Natural killer cell treated with Interleukin-12 subunit alpha and Interleukin-12 subunit beta and Interleukin-15 and Interleukin-18, amount 100 ng/mL, for 72 hours (primary cell): ENCODE measurements around the gene TANK. TPM values are rescaled to one million over a fixed set of nuclear protein-coding genes. Genes with fewer than 3 reads are reported as not detected.

ENCODE experiments used
- ATAC-seq, 2 donors: fragments of 150-1000 bp; cut with Tn5 transposase in 1 of 2; sonication (Bioruptor Pico), chemical (Tn5 transposase) in 1 of 2; 2 replicates each; pipeline ENCODE4 v1.10.0; 2021
- DNase-seq: peaks from one replicate; pipeline ENCODE4 v3.0.0; 2022; ENCODE audit warnings: low spot score
- H3K27ac Mint-ChIP-seq, 2 donors: 1 replicate in 1 of 2; 2 replicates in 1 of 2; pipeline ENCODE4 v1.8.0; 2022; ENCODE audit warnings: mixed read lengths in 2 of 2, mild to moderate bottlenecking in 1 of 2, moderate library complexity in 1 of 2
- H3K27me3 Mint-ChIP-seq, 2 donors: 1 replicate in 1 of 2; 2 replicates in 1 of 2; pipeline ENCODE4 v1.8.0; 2022; ENCODE audit warnings: mixed read lengths in 2 of 2
- H3K36me3 Mint-ChIP-seq: one replicate; pipeline ENCODE4 v1.8.0; 2022; ENCODE audit warnings: mixed read lengths
- H3K4me1 Mint-ChIP-seq, 2 donors: 1 replicate in 1 of 2; 2 replicates in 1 of 2; pipeline ENCODE4 v1.8.0; 2022; ENCODE audit warnings: low read depth in 2 of 2, mixed read lengths in 2 of 2, mild to moderate bottlenecking in 1 of 2
- H3K4me3 Mint-ChIP-seq: one replicate; pipeline ENCODE4 v1.8.0; 2022; ENCODE audit warnings: mixed read lengths
- H3K9me3 Mint-ChIP-seq: 2 replicates; pipeline ENCODE4 v1.8.0; 2022; ENCODE audit warnings: mixed read lengths
- total RNA-seq, 2 donors: library from RNA; stranded (reverse); gene quantifications; one replicate each; pipeline ENCODE4 v1.2.3, GENCODE V29; 2022

TANK gene
- 100 to 1,000 TPM; 346 to 459 TPM for total RNA-seq

GRCh38 chr2:161160226-161161073 is at the start of gene TANK:
TANK (plus strand) TSS chr2:161160428; CDS start chr2:161179663, 19,235 bp downstream.
- H3K36me3 Mint-ChIP-seq: peaks cover 68% of the 10 kb centered on the region
- no peaks in the 10 kb centered on the region for H3K27me3 Mint-ChIP-seq
- H3K27ac Mint-ChIP-seq: peak within 1 kb of the TSS; percentile 98 to 99
- DNase-seq (peak; percentile 97), ATAC-seq (peak; percentile 94)
- H3K4me1 Mint-ChIP-seq: peaks cover 49 to 77% of the 10 kb centered on the region in 2 donors
- no peaks in the 10 kb centered on the region for H3K9me3 Mint-ChIP-seq
- peak within 1 kb of the TSS; percentile 95 for H3K4me3 Mint-ChIP-seq

DNA sequence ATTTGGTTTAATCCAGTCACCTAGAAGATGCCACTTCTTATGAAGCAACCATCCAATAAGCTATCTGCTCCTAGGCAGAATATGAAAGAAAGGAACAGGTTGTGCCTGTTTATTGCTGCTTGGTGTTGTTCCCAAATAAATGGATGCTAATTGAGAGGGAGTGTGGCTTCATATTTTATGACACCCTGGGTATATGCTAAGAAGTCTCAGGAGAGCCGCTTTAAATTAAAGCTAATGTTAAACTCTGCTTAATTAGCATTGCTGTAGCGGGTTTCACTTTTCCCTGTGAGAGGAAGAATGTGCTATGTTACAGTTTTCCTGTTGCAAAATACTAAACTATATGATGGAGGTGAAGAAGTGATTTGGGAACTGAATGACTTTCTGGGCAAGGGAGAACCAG is 48.7 kb upstream of the TANK start:
- H3K4me1 Mint-ChIP-seq: peaks cover 12 to 26% of the 10 kb centered on the region in 2 donors
- DNase-seq (no peak), ATAC-seq (no peak)
- H3K36me3 Mint-ChIP-seq: no peaks in the 10 kb centered on the region
- no peaks in the 10 kb centered on the region for H3K9me3 Mint-ChIP-seq
- H3K27me3 Mint-ChIP-seq: peaks cover 4 to 6% of the 10 kb centered on the region in 2 donors
- no peak overlapping the region for H3K4me3 Mint-ChIP-seq
- no peak overlapping the region for H3K27ac Mint-ChIP-seq

DNA sequence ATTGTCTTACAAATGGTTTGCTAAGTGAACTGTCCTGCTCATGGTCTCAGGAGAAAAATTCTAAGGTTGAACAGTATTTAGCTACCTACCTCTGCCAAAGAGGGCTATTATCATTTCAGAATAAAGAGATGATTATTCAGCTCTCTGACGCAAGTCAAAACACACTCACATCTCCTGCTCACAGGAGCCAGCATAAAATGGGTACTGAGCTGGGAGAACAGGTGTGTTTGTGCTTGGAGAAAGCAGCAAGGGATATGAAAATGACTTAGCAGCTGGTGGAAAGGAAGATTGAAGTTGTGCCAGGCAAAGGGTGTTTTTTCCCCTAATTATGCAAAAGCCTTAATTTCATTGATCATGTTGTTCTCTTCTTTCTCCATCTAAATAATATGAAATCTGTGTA is 47.3 kb upstream of the TANK start:
- Mint-ChIP-seq H3K27me3 (peaks cover 4 to 6% of the 10 kb centered on the region in 2 donors), H3K4me3 (no peak overlapping the region), H3K27ac (no peak overlapping the region), H3K36me3 (no peaks in the 10 kb centered on the region), H3K9me3 (no peaks in the 10 kb centered on the region), H3K4me1 (peaks cover 16 to 22% of the 10 kb centered on the region in 2 donors)
- DNase-seq (no peak), ATAC-seq (no peak)

GRCh38 chr2:161113693-161114575 is 46.3 kb upstream of the TANK start:
- no peaks in the 10 kb centered on the region for H3K36me3 Mint-ChIP-seq
- ATAC-seq: peak; percentile 50 to 95
- no peak overlapping the region for H3K4me3 Mint-ChIP-seq

GRCh38 chr2:161115205-161115604 is 45.0 kb upstream of the TANK start:
- H3K9me3 Mint-ChIP-seq: no peaks in the 10 kb centered on the region
- peak overlapping the region in 1 of 2 donors; percentile 49 for H3K27ac Mint-ChIP-seq
- peaks cover 22 to 25% of the 10 kb centered on the region in 2 donors for H3K4me1 Mint-ChIP-seq
- peaks cover 4 to 6% of the 10 kb centered on the region in 2 donors for H3K27me3 Mint-ChIP-seq
- no peak overlapping the region for H3K4me3 Mint-ChIP-seq
- DNase-seq (no peak), ATAC-seq (no peak)
- no peaks in the 10 kb centered on the region for H3K36me3 Mint-ChIP-seq

More at GRCh38 chr2:161113693-161114575, 46.3 kb upstream of the TANK start:
- Mint-ChIP-seq H3K27ac (peak overlapping the region; percentile 1 to 49), H3K4me1 (peaks cover 22% of the 10 kb centered on the region in 2 donors), H3K9me3 (no peaks in the 10 kb centered on the region), H3K27me3 (peaks cover 4 to 6% of the 10 kb centered on the region in 2 donors)
- DNase-seq: no peak

- no peaks in the 10 kb centered on the region for H3K36me3 Mint-ChIP-seq
- H3K4me3 Mint-ChIP-seq: no peak overlapping the region
- DNase-seq: no peak
- peak overlapping the region in 1 of 2 donors; percentile 49 for H3K27ac Mint-ChIP-seq
- no peak for ATAC-seq
- peaks cover 4 to 6% of the 10 kb centered on the region in 2 donors for H3K27me3 Mint-ChIP-seq
- H3K4me1 Mint-ChIP-seq: peaks cover 22 to 27% of the 10 kb centered on the region in 2 donors
- no peaks in the 10 kb centered on the region for H3K9me3 Mint-ChIP-seq
Measured at GRCh38 chr2:161115605-161116380, 44.4 kb upstream of the TANK start.

DNA sequence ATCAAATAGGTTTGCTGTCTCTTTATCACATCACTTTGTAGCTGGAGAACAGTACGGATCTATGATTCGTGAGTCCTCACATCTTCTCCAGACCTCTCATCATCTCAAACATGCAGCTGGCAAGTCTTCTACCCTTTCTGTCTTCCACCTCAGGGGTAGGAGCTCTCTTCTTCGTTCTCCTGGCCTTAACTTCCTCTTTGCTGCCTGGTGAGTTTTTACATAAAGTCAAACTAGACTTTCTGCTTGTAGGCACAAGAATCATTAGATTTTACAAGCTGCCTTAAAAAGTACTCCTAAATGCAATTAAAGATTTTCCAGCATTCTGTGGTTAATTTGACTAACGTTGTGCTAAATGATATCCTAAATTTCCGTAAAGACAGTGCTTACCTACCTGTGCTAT is 43.7 kb upstream of the TANK start:
- Mint-ChIP-seq H3K27me3 (peaks cover 4 to 6% of the 10 kb centered on the region in 2 donors), H3K27ac (no peak overlapping the region), H3K4me3 (no peak overlapping the region), H3K4me1 (peaks cover 24 to 28% of the 10 kb centered on the region in 2 donors), H3K36me3 (no peaks in the 10 kb centered on the region), H3K9me3 (no peaks in the 10 kb centered on the region)
- no peak for DNase-seq
- ATAC-seq: no peak

- peaks cover 33 to 34% of the 10 kb centered on the region in 2 donors for H3K4me1 Mint-ChIP-seq
- DNase-seq: no peak
- H3K27ac Mint-ChIP-seq: no peak overlapping the region
- H3K27me3 Mint-ChIP-seq: peaks cover 3 to 4% of the 10 kb centered on the region in 2 donors
- H3K9me3 Mint-ChIP-seq: no peaks in the 10 kb centered on the region
- no peak for ATAC-seq
- no peaks in the 10 kb centered on the region for H3K36me3 Mint-ChIP-seq
- no peak overlapping the region for H3K4me3 Mint-ChIP-seq
Measured at GRCh38 chr2:161117506-161117905, 42.7 kb upstream of the TANK start.

DNA sequence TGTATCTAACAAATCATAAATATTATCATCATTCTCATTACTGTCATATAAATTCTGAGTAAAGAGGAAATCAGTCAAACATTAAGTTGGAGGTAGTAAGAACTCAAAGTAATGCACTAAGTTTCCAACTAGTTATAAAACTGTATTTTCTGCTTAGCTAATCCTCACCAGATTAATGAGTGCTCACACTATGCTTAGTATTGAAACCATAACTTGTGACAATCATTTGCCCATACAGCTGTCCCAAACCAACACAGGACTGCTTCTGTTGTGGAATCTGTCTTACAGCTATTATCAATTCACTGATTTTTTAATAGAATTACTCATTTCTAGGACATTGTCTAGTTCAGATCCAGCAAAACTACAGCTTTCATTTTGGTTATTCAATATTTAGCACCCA is 41.5 kb upstream of the TANK start:
- Mint-ChIP-seq H3K36me3 (no peaks in the 10 kb centered on the region), H3K9me3 (no peaks in the 10 kb centered on the region), H3K4me3 (no peak overlapping the region), H3K4me1 (peaks cover 42 to 44% of the 10 kb centered on the region in 2 donors), H3K27me3 (peaks cover 0 to 2% of the 10 kb centered on the region in 2 donors), H3K27ac (no peak overlapping the region)
- DNase-seq (no peak), ATAC-seq (no peak)

DNA sequence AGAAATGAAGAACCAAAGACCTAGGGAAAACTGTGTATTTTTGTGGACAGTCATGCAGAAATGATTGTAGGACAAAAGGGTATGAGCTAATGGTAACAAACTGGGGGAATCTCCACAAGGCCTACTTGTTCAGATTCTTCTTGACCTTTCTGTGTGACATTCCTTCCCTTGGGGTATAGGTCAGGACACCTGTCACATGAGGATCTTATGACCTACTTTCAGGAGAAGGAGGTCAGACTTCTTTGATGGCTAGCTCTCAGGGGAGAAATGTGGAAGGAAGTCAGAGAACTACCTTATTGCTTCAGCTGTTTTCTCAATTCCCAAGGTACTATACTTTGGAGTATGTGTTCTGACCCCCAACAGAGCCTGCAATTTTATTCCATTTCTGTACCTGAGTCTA is 40.7 kb upstream of the TANK start:
- ATAC-seq (no peak), DNase-seq (no peak)
- Mint-ChIP-seq H3K4me3 (no peak overlapping the region), H3K27ac (peak overlapping the region in 1 of 2 donors; percentile 88), H3K27me3 (no peaks in the 10 kb centered on the region), H3K36me3 (no peaks in the 10 kb centered on the region), H3K4me1 (peaks cover 42 to 44% of the 10 kb centered on the region in 2 donors), H3K9me3 (no peaks in the 10 kb centered on the region)

- ATAC-seq (no peak), DNase-seq (no peak)
- no peaks in the 10 kb centered on the region for H3K9me3 Mint-ChIP-seq
- H3K27ac Mint-ChIP-seq: peak overlapping the region in 1 of 2 donors; percentile 88
- H3K27me3 Mint-ChIP-seq: no peaks in the 10 kb centered on the region
- no peak overlapping the region for H3K4me3 Mint-ChIP-seq
- peaks cover 42 to 48% of the 10 kb centered on the region in 2 donors for H3K4me1 Mint-ChIP-seq
- H3K36me3 Mint-ChIP-seq: no peaks in the 10 kb centered on the region
Measured at GRCh38 chr2:161120775-161121174, 39.5 kb upstream of the TANK start.

- ATAC-seq (no peak), DNase-seq (no peak)
- H3K36me3 Mint-ChIP-seq: no peaks in the 10 kb centered on the region
- peaks cover 39 to 46% of the 10 kb centered on the region in 2 donors for H3K4me1 Mint-ChIP-seq
- H3K27ac Mint-ChIP-seq: peak overlapping the region; percentile 83 to 88
- H3K9me3 Mint-ChIP-seq: no peaks in the 10 kb centered on the region
- no peak overlapping the region for H3K4me3 Mint-ChIP-seq
- no peaks in the 10 kb centered on the region for H3K27me3 Mint-ChIP-seq
Measured at GRCh38 chr2:161121622-161122021, 38.6 kb upstream of the TANK start.
